Spleen (tissue), 11 donors: Measurements from ENCODE around the gene ZNF746. TPM values are rescaled to one million over a fixed set of nuclear protein-coding genes. Genes with fewer than 3 reads are reported as not detected.
"Not testable (repeated sequence)": the region's sequence is repeated elsewhere in the genome, so short reads cannot be mapped to it uniquely, and the experiment has no call there.

Experiments used
- DNase-seq: peaks from one replicate; pipeline ENCODE4 v3.0.0-alpha.2; 2020
- H3K27ac ChIP-seq, 8 donors: fragments of 200-600 bp; sonication (generic) in 7 of 8; 1 replicate in 4 of 8; 2 replicates in 4 of 8; pipeline versions ENCODE4 v1.5.0 to v1.8.0; 2016 to 2021; ENCODE audit warnings: inconsistent platforms in 4 of 8, mild to moderate bottlenecking in 4 of 8, moderate library complexity in 1 of 8
- H3K27me3 ChIP-seq, 7 donors: fragments of 200-600 bp; sonication (generic) in 6 of 7; replicated peaks in 1 of 7; 1 replicate in 4 of 7; 2 replicates in 3 of 7; pipeline versions ENCODE4 v1.5.0 to v1.8.0; 2016 to 2021; ENCODE audit warnings: inconsistent platforms in 3 of 7, mild to moderate bottlenecking in 1 of 7
- H3K36me3 ChIP-seq, 6 donors: fragments of 200-600 bp; sonication (generic) in 5 of 6; 1 replicate in 4 of 6; 2 replicates in 2 of 6; pipeline versions ENCODE4 v1.5.0 to v1.8.0; 2016 to 2021; ENCODE audit warnings: inconsistent platforms in 2 of 6
- H3K4me1 ChIP-seq, 6 donors: fragments of 200-600 bp; sonication (generic) in 5 of 6; 1 replicate in 3 of 6; 2 replicates in 3 of 6; pipeline versions ENCODE4 v1.5.0 to v1.8.0; 2016 to 2021; ENCODE audit warnings: inconsistent platforms in 3 of 6
- H3K4me3 ChIP-seq, 8 donors: fragments of 200-600 bp; sonication (generic) in 7 of 8; 1 replicate in 4 of 8; 2 replicates in 4 of 8; pipeline versions ENCODE4 v1.5.0 to v1.8.0; 2016 to 2021; ENCODE audit warnings: inconsistent platforms in 4 of 8, mild to moderate bottlenecking in 4 of 8, moderate library complexity in 2 of 8
- H3K9me3 ChIP-seq, 8 donors: fragments of 200-600 bp; sonication (generic) in 7 of 8; 1 replicate in 4 of 8; 2 replicates in 4 of 8; pipeline versions ENCODE4 v1.5.0 to v1.8.0; 2016 to 2021; ENCODE audit warnings: inconsistent platforms in 4 of 8
- POLR2A ChIP-seq, 3 donors: fragments of 450-650 bp; IDR thresholded peaks; one replicate each; pipeline ENCODE4 v1.5.1; 2017; ENCODE audit warnings: antibody characterized with exemption in 3 of 3, mild to moderate bottlenecking in 1 of 3
- POLR2AphosphoS5 ChIP-seq, 3 donors: sonication (generic); formaldehyde crosslinking; IDR thresholded peaks; one replicate each; pipeline ENCODE4 v1.5.1; 2017; ENCODE audit warnings: antibody characterized with exemption in 3 of 3
- whole genome bisulfite sequencing, 5 donors: extraction: QIAGEN DNeasy Blood & Tissue Kit in 3 of 5; methylation state at CpG; one replicate each; pipeline versions ENCODE4 v1.1.5 to v1.1.7; 2013 to 2018; 5-methylcytosine and 5-hydroxymethylcytosine counted together
- intact Hi-C: fragments of 100-400 bp; cut with DNase I; formaldehyde crosslinking; loops from one replicate; pipeline ENCODE4 v1.15.0; 2023; ENCODE audit warnings: low total_unique reads
- polyA plus RNA-seq, 3 donors: library from polyadenylated mRNA; stranded (reverse); fragments of 200-250 nt; gene quantifications; one replicate each; pipeline ENCODE4 v1.2.1, GENCODE V29; 2013
- total RNA-seq, 7 donors: library from RNA; depleted of rRNA in 3 of 7; stranded (reverse); fragments of >200 nt in 3 of 7; fragmentation: NEBNext Ultra II Directional in 4 of 7; extraction: Animal tissue kit (Norgen Biotek cat#: 25700) in 4 of 7; gene quantifications; one replicate each; pipeline versions ENCODE4 v1.1.0 to v1.2.1, GENCODE V29; 2016 to 2021
- TF ChIP-seq, protein P1 (sequence below), 11 experiments: fragments of 200-600 bp in 7 of 11; fragments of 450-650 bp in 4 of 11; sonication (generic) in 4 of 11; IDR thresholded peaks in 8 of 11; conservative IDR thresholded peaks in 3 of 11; 1 replicate in 7 of 11; 2 replicates in 4 of 11; pipeline versions ENCODE4 v1.4.0 to v1.8.0; 2016 to 2021; ENCODE audit warnings: antibody characterized with exemption in 11 of 11, inconsistent platforms in 4 of 11, mild to moderate bottlenecking in 1 of 11
- donor health status: healthy with polysubstance abuse.
- donor health status: DM: no; HTN: no; CAD: no; lungs with moderate emphysema.
- donor health status: DM: no; HTN: no; CAD: no.
- donor health status: Bipolar disorder and iron deficiency.
- donor health status: healthy.
- donor health status: DM: no; HTN: no; CAD: no.
- donor health status: DM: yes; HTN: yes; CAD: no.

ZNF746 gene
- total and polyA plus RNA-seq, 10 donors = 6.1 to 46.5 (median 30.7) TPM

DNA sequence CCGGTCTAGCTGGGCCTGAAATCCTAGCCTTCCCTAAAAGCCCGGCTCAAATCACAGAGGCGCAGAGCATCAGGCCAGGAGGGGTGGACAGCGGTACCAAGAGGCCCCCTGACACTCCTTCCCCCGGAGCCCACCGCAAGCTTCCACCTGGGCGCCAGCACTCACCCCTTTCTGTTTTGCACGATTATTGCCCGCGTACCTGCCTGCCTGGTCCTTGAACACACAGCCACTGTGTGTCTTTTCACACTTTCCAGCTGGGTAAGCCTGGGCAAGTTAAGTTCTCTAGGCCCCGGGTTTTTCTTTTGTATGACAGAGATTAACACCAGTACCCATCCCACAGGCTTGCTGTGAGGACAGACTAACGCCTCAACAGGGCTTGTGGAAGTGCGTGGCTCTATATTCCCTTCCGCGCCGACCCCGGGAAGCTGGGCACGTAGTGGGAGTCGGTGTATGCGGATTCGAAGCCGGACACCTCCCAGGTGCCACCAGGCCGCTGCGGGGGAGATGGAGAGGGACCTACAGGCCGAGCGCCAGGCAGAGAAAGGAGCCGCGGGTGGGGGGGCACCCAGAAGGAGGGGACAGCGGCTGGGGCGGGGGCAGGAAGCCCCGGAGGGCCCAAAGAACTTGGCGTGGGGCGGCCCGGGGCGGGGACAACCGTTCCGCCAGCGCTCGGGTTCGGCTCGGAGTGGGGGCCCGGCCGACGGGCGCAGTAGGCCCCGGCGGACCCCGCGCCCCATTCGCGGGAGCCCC is 792 bp downstream of the ZNF746 start:
- TF ChIP-seq POLR2AphosphoS5 (IDR thresholded peaks at IDR 0.05) (peak in 1 of 3 donors; percentile 46), POLR2A (IDR thresholded peaks at IDR 0.05) (no peak)
- TF ChIP-seq, protein P1, sequence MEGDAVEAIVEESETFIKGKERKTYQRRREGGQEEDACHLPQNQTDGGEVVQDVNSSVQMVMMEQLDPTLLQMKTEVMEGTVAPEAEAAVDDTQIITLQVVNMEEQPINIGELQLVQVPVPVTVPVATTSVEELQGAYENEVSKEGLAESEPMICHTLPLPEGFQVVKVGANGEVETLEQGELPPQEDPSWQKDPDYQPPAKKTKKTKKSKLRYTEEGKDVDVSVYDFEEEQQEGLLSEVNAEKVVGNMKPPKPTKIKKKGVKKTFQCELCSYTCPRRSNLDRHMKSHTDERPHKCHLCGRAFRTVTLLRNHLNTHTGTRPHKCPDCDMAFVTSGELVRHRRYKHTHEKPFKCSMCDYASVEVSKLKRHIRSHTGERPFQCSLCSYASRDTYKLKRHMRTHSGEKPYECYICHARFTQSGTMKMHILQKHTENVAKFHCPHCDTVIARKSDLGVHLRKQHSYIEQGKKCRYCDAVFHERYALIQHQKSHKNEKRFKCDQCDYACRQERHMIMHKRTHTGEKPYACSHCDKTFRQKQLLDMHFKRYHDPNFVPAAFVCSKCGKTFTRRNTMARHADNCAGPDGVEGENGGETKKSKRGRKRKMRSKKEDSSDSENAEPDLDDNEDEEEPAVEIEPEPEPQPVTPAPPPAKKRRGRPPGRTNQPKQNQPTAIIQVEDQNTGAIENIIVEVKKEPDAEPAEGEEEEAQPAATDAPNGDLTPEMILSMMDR (IDR thresholded peaks at IDR 0.05 in 8 of 11, conservative IDR thresholded peaks at IDR 0.05 in 3 of 11) = no peak
- H3K27me3 ChIP-seq = no peaks in the 10 kb centered on the region
- H3K36me3 ChIP-seq = peaks cover 2 to 28% (median 24%) of the 10 kb centered on the region in 6 donors
- H3K4me3 ChIP-seq = peak overlapping the region; percentile 44 to 84 (median 66)
- 6 to 12% (median 9%) methylated on average over 29 to 51 of the region's 51 CpGs for WGBS, 5 donors
- DNase-seq = peak; percentile 94
- intact Hi-C loops = no loop called here
- H3K27ac ChIP-seq = peak overlapping the region; percentile 78 to 95 (median 88)
- H3K4me1 ChIP-seq = peaks cover 8 to 52% (median 32%) of the 10 kb centered on the region in 6 donors
- no peaks in the 10 kb centered on the region for H3K9me3 ChIP-seq

DNA sequence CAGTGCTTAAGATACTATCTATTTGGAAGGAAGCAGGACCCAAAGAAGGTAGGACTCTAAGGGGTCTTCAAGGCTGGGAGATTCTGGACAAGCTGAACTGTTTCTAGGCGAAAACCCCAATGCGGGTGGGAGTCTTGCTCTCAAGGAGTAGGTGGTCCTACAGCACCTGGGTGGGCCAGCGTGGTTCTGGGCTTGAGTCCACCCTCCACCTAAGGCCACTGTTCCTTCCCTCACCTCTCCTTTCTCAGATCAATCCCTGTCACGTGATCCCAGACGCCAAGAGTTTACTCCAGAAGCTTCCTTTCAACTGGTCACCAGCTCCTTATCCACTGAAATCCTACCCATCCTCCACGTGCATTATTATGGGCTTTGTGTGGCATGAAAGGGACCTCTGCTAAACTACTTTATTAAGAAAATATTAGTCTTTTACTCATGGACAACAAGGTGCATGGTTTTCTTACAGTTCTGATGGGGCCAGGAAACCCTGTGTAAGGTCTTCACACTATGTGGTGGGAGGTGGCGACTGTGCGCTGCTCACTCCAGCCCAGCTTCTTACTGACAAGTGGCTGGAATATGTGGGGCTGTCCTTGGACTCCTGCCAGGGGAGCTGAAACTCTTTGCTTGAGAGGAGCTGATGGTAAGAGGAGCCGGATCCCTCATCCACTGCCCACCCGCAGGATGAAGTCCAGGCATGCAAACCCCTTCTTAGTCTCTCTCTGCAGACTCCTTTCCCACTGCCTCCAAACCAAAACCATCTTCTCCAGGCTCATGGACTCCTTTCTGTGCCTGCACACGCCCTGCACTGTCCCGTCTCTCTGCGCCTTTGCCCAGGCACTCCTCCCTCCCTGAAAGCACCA is 1.6 kb downstream of the ZNF746 start:
- H3K36me3 ChIP-seq = peaks cover 2 to 36% (median 32%) of the 10 kb centered on the region in 6 donors
- WGBS, 5 donors = 53 to 68% (median 59%) methylated on average over 10 to 13 of the region's 13 CpGs
- H3K4me3 ChIP-seq = peak overlapping the region in 7 of 8 donors; percentile 56 to 84 (median 68)
- H3K27ac ChIP-seq = peak overlapping the region; percentile 36 to 95 (median 88)
- no peaks in the 10 kb centered on the region for H3K9me3 ChIP-seq
- peak in 1 of 3 donors; percentile 30 for TF ChIP-seq POLR2AphosphoS5 (IDR thresholded peaks at IDR 0.05)
- no peak for TF ChIP-seq POLR2A (IDR thresholded peaks at IDR 0.05)
- H3K4me1 ChIP-seq = peaks cover 8 to 52% (median 32%) of the 10 kb centered on the region in 6 donors
- DNase-seq = no peak
- intact Hi-C loops = no loop called here
- no peaks in the 10 kb centered on the region for H3K27me3 ChIP-seq

DNA sequence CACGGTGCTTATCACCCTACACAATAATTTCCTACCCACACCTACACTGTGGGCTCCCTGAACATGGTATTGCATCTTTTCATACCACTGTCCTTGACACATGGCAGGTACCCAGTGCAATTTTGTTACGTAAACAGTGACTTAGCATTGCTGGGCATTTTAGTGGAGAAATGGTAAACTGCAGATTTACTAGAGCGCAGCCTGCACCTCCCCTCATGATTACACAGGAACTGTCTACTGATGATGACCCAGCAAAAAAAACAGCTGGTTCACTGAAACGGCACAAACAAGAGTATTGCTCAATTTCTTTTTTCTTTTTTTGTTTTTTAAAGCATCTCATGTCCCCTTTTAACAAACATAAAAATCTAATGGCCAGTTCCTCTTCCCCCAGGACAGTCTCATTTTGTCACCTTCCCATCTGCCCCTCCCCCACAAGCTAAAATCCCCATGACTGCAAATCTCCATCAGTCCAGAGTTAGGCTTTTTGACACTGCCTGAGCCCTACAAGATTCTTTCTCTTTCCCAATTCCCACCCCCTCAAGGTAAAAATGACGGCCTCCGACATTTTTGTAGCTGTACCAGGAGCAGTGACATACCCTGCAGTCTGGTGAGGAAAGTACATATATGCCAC is 2.8 kb downstream of the ZNF746 start:
- intact Hi-C loops = no loop called here
- DNase-seq = no peak
- Histone ChIP-seq H3K9me3 (no peaks in the 10 kb centered on the region), H3K27me3 (no peaks in the 10 kb centered on the region), H3K36me3 (peaks cover 2 to 48% (median 43%) of the 10 kb centered on the region in 6 donors), H3K4me1 (peaks cover 8 to 44% (median 32%) of the 10 kb centered on the region in 6 donors), H3K4me3 (peak overlapping the region in 3 of 8 donors; percentile 65 to 84 (median 68)), H3K27ac (peak overlapping the region in 7 of 8 donors; percentile 41 to 95 (median 88))
- TF ChIP-seq POLR2A (IDR thresholded peaks at IDR 0.05) = no peak
- TF ChIP-seq, protein P1 (IDR thresholded peaks at IDR 0.05 in 8 of 11, conservative IDR thresholded peaks at IDR 0.05 in 3 of 11) = peak in 3 of 11 experiments; percentile 41 to 56 (median 43)
- peak in 1 of 3 donors; percentile 38 for TF ChIP-seq POLR2AphosphoS5 (IDR thresholded peaks at IDR 0.05)
- WGBS, 5 donors = 46 to 69% (median 63%) methylated on average over 6 of the region's 6 CpGs

DNA sequence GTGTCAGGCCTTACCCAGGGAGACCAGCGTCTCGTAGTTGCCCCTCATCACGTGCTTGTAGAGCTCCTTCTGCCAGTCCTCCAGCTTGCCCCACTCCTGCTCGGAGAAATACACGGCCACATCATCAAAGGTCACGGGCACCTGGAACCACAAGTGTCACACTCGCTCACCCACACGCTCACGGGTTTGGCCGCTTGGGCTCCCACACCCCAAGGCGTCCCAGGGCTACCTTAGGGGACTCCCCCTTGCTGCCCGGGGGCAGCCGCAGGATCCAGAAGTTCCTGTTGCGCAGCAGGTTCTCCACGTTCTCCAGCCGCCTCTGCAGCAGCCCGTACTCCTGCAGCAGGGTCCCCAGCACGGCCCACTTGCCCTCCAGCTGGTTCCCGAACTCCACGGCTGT is 3.6 kb downstream of the ZNF746 start:
- Histone ChIP-seq H3K36me3 (peaks cover 2 to 57% (median 47%) of the 10 kb centered on the region in 6 donors), H3K4me1 (peaks cover 8 to 42% (median 32%) of the 10 kb centered on the region in 6 donors), H3K27ac (peak overlapping the region in 2 of 8 donors; percentile 92 to 94)
- H3K9me3 ChIP-seq, H3K27me3 ChIP-seq, intact Hi-C loops, DNase-seq, H3K4me3 ChIP-seq: not testable (repeated sequence)
- TF ChIP-seq POLR2AphosphoS5 (IDR thresholded peaks at IDR 0.05) = peak in 1 of 3 donors; percentile 26
- WGBS, 5 donors = 79 to 90% (median 88%) methylated on average over 13 to 20 of the region's 20 CpGs
